Neutrophil (primary cell): Measurements from ENCODE around the gene TDRKH.

Experiments
- H3K27ac ChIP-seq: fragments of 200-600 bp; sonication (generic); 2 replicates; pipeline ENCODE4 v1.5.1; 2016; ENCODE audit warnings: mild to moderate bottlenecking, moderate library complexity
- H3K27me3 ChIP-seq: fragments of 200-600 bp; sonication (generic); 2 replicates; pipeline ENCODE4 v1.6.0; 2016; ENCODE audit warnings: mild to moderate bottlenecking
- H3K36me3 ChIP-seq: fragments of 200-600 bp; sonication (generic); 2 replicates; pipeline ENCODE4 v1.5.1; 2017
- H3K4me1 ChIP-seq, 2 experiments: fragments of 200-600 bp in 1 of 2; sonication (generic) in 1 of 2; 1 replicate in 1 of 2; 2 replicates in 1 of 2; pipeline versions ENCODE4 v1.5.1 to v1.6.1; 2013 to 2016; ENCODE audit warnings: low read depth in 1 of 2, low read length in 1 of 2, mild to moderate bottlenecking in 1 of 2, moderate library complexity in 1 of 2; ENCODE audit not compliant: control insufficient read depth in 1 of 2, insufficient read depth in 1 of 2
- H3K4me3 ChIP-seq, 2 experiments: fragments of 200-600 bp in 1 of 2; sonication (generic) in 1 of 2; 1 replicate in 1 of 2; 2 replicates in 1 of 2; pipeline ENCODE4 v1.5.1; 2013 to 2016; ENCODE audit warnings: low read depth in 1 of 2, low read length in 1 of 2, mild to moderate bottlenecking in 1 of 2, moderate library complexity in 1 of 2
- H3K9me3 ChIP-seq: fragments of 200-600 bp; sonication (generic); 2 replicates; pipeline ENCODE4 v1.5.1; 2016
- CTCF ChIP-seq: fragments of 200-600 bp; sonication (generic); IDR thresholded peaks from 2 replicates; pipeline ENCODE4 v1.5.1; 2016; ENCODE audit warnings: antibody characterized with exemption

The TDRKH gene

GRCh38 chr1:151816548-151817352 lies 26.4 kb upstream of the TDRKH start:
- peaks cover 0 to 5% of the 10 kb centered on the region in 2 experiments for H3K4me1 ChIP-seq
- no peaks in the 10 kb centered on the region for H3K36me3 ChIP-seq
- no peaks in the 10 kb centered on the region for H3K9me3 ChIP-seq
- H3K4me3 ChIP-seq, result no peak overlapping the region
- H3K27ac ChIP-seq, result no peak overlapping the region
- peaks cover 11% of the 10 kb centered on the region for H3K27me3 ChIP-seq
- TF ChIP-seq CTCF, result no peak

- no peak for TF ChIP-seq CTCF
- Histone ChIP-seq H3K4me3 (no peak overlapping the region), H3K36me3 (no peaks in the 10 kb centered on the region), H3K4me1 (peaks cover 0 to 5% of the 10 kb centered on the region in 2 experiments), H3K27me3 (peaks cover 11% of the 10 kb centered on the region), H3K27ac (no peak overlapping the region), H3K9me3 (no peaks in the 10 kb centered on the region)
Observed at GRCh38 chr1:151815716-151816327, 25.5 kb upstream of the TDRKH start.

- TF ChIP-seq CTCF, result no peak
- Histone ChIP-seq H3K27me3 (peaks cover 11% of the 10 kb centered on the region), H3K9me3 (no peaks in the 10 kb centered on the region), H3K4me3 (no peak overlapping the region), H3K27ac (no peak overlapping the region), H3K4me1 (peaks cover 0 to 5% of the 10 kb centered on the region in 2 experiments), H3K36me3 (no peaks in the 10 kb centered on the region)
Observed at GRCh38 chr1:151814971-151815545, 24.8 kb upstream of the TDRKH start.

GRCh38 chr1:151814426-151814825 lies 24.1 kb upstream of the TDRKH start:
- H3K27ac ChIP-seq, result no peak overlapping the region
- H3K4me1 ChIP-seq, result peaks cover 0 to 5% of the 10 kb centered on the region in 2 experiments
- no peak for TF ChIP-seq CTCF
- peaks cover 11% of the 10 kb centered on the region for H3K27me3 ChIP-seq
- H3K36me3 ChIP-seq, result no peaks in the 10 kb centered on the region
- no peaks in the 10 kb centered on the region for H3K9me3 ChIP-seq
- H3K4me3 ChIP-seq, result no peak overlapping the region

- H3K36me3 ChIP-seq, result no peaks in the 10 kb centered on the region
- no peak overlapping the region for H3K27ac ChIP-seq
- peaks cover 12% of the 10 kb centered on the region for H3K27me3 ChIP-seq
- H3K4me3 ChIP-seq, result no peak overlapping the region
- no peak for TF ChIP-seq CTCF
- H3K9me3 ChIP-seq, result no peaks in the 10 kb centered on the region
- H3K4me1 ChIP-seq, result peaks cover 0 to 5% of the 10 kb centered on the region in 2 experiments
Observed at GRCh38 chr1:151813271-151813977, 23.1 kb upstream of the TDRKH start.
